T-cell (primary cell): ENCODE results near the gene PTGER1. TPM values are rescaled to one million over a fixed set of nuclear protein-coding genes. Genes with fewer than 3 reads are reported as not detected.

Source experiments
- ATAC-seq, 4 experiments: fragments of 200-7000 bp in 3 of 4; fragments of 150-1000 bp in 1 of 4; cut with Tn5 transposase; replicated peaks in 1 of 4; 1 replicate in 3 of 4; 2 replicates in 1 of 4; pipeline ENCODE4 v1.10.0; 2021; ENCODE audit warnings: moderate library complexity in 3 of 4, mild to moderate bottlenecking in 2 of 4, moderate number of reproducible peaks in 1 of 4
- CTCF ChIA-PET, 2 donors: fragments of 300-600 bp; sonication (Branson Sonifier 250); formaldehyde crosslinking; loops; one replicate each; lab custom pipeline; 2022; ENCODE audit warnings: antibody characterized with exemption in 2 of 2; lab: Charles Lee
- POLR2A ChIA-PET, 2 donors: fragments of 300-600 bp; sonication (Branson Sonifier 250); formaldehyde crosslinking; loops; one replicate each; lab custom pipeline; 2022; ENCODE audit warnings: antibody characterized with exemption in 2 of 2; lab: Charles Lee
- DNase-seq, 35 experiments: peaks; one replicate each; pipeline versions ENCODE4 v3.0.0 to v3.0.0-alpha.2; 2013 to 2023
- H3K27ac ChIP-seq: one replicate; pipeline ENCODE4 v1.5.1; 2013; ENCODE audit warnings: low read length
- H3K27me3 ChIP-seq, 2 experiments: replicated peaks in 1 of 2; 1 replicate in 1 of 2; 2 replicates in 1 of 2; pipeline versions ENCODE4 v1.6.1 to v1.7.0; 2013; ENCODE audit warnings: low read length in 1 of 2, mixed read lengths in 1 of 2; ENCODE audit not compliant: control insufficient read depth in 2 of 2, insufficient read depth in 2 of 2; ENCODE audit errors: extremely low read depth in 1 of 2
- H3K36me3 ChIP-seq, 2 donors: 1 replicate in 1 of 2; 2 replicates in 1 of 2; pipeline versions ENCODE4 v1.6.1 to v1.7.0; 2013; ENCODE audit warnings: low read length in 1 of 2; ENCODE audit not compliant: control insufficient read depth in 2 of 2, insufficient read depth in 1 of 2; ENCODE audit errors: extremely low read depth in 1 of 2
- H3K4me1 ChIP-seq, 2 experiments: 1 replicate in 1 of 2; 2 replicates in 1 of 2; pipeline versions ENCODE4 v1.6.1 to v1.7.0; 2013; ENCODE audit warnings: low read length in 2 of 2, mixed read lengths in 1 of 2; ENCODE audit not compliant: insufficient read depth in 2 of 2, control insufficient read depth in 1 of 2; ENCODE audit errors: extremely low read depth in 1 of 2
- H3K4me3 ChIP-seq, 2 donors: 1 replicate in 1 of 2; 2 replicates in 1 of 2; pipeline versions ENCODE4 v1.5.1 to v1.7.0; 2013; ENCODE audit warnings: mild to moderate bottlenecking in 2 of 2, low read length in 1 of 2, moderate library complexity in 1 of 2; ENCODE audit not compliant: control insufficient read depth in 1 of 2; ENCODE audit errors: extremely low read depth in 1 of 2
- H3K9me3 ChIP-seq: 2 replicates; pipeline ENCODE4 v1.7.0; 2013
- H3K27ac Mint-ChIP-seq, 2 donors: one replicate each; pipeline ENCODE4 v1.8.0; 2020 to 2021; ENCODE audit warnings: mild to moderate bottlenecking in 2 of 2, mixed read lengths in 2 of 2
- H3K27me3 Mint-ChIP-seq, 2 donors: one replicate each; pipeline ENCODE4 v1.8.0; 2021 to 2022; ENCODE audit warnings: mixed read lengths in 2 of 2
- H3K36me3 Mint-ChIP-seq: one replicate; pipeline ENCODE4 v1.8.0; 2021; ENCODE audit warnings: mixed read lengths
- H3K4me1 Mint-ChIP-seq, 3 donors: one replicate each; pipeline ENCODE4 v1.8.0; 2020 to 2022; ENCODE audit warnings: mixed read lengths in 3 of 3, mild to moderate bottlenecking in 1 of 3
- H3K4me3 Mint-ChIP-seq, 3 donors: one replicate each; pipeline ENCODE4 v1.8.0; 2020 to 2022; ENCODE audit warnings: mild to moderate bottlenecking in 3 of 3, mixed read lengths in 3 of 3, moderate library complexity in 3 of 3
- H3K9me3 Mint-ChIP-seq, 3 donors: one replicate each; pipeline ENCODE4 v1.8.0; 2020 to 2022; ENCODE audit warnings: mixed read lengths in 3 of 3
- WGBS: methylation state at CpG from one replicate; pipeline ENCODE4 v1.1.5; 2013; ENCODE audit warnings: missing lambda C conversion rate; ENCODE audit not compliant: insufficient coverage; 5-methylcytosine and 5-hydroxymethylcytosine counted together
- total RNA-seq, 35 experiments: library from RNA in 6 of 35; stranded (reverse) in 6 of 35; fragments of 120-200 nt in 1 of 35; gene quantifications; one replicate each; pipeline versions ENCODE4 v1.2.1 to v1.2.4 and lab custom pipeline; 2013 to 2026

PTGER1 gene
- total RNA-seq, 5 donors from 2014 or later (not counting 1 experiment from before 2014, with no cell fraction given), result 0.23 to 0.25 TPM; not detected in 3

DNA sequence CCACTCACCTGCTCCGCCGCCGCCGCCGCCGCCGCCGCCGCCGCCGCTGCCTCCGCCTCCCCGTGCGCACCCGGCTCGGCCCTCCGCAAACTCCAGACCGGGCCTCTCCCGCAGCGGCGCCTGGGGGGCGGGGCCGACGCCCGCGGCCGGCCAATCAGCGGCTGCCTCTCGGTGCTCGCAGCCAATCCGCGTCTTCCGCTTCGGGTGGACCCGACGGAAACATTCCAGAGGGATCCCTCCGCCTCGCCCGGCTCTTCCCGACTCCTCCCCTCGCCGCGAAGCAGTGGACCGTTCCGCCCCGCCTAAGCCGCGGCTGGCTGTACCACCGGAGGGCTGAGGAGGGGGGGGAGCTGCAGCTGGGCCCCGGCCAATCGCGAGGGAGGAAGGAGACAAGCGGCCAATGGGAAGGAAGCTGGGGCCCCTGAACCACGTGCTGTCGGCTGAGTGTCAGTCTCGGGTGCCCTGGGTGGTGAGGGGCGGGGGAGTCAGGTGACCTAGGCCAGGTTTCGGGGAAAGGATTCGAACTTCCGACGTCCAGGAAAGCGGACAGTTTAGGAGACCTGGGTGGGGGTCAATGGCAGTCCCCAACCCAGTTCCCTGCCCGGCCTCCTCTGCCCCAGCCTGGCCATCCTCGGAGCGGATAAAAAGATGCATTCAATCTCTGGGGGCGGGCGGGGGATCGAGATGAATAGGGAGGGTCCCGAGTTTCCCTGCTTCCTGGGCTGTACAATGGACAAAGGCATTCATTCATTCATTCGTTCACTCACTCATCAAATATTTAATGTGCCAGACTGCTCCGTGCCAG lies 21.1 kb upstream of the PTGER1 start, which contains the start of gene GIPC1:
TSS of gene GIPC1 (minus strand) at position 99 of the 805 bp plus-strand sequence. CDS start 13,151 bp downstream, outside the sequence.
- Mint-ChIP-seq H3K4me3 (peak within 1 kb of the TSS; percentile 81 to 88 (median 81)), H3K4me1 (peaks cover 21 to 30% (median 23%) of the 10 kb centered on the region in 3 donors), H3K27me3 (no peaks in the 10 kb centered on the region), H3K9me3 (no peaks in the 10 kb centered on the region), H3K27ac (peak within 1 kb of the TSS; percentile 89 to 90), H3K36me3 (peaks cover 10% of the 10 kb centered on the region)
- Histone ChIP-seq H3K4me3 (peak within 1 kb of the TSS; percentile 42 to 87), H3K27me3 (peaks cover 0 to 4% of the 10 kb centered on the region in 2 experiments), H3K9me3 (no peaks in the 10 kb centered on the region), H3K4me1 (peaks cover 0 to 20% of the 10 kb centered on the region in 2 experiments), H3K27ac (peak within 1 kb of the TSS; percentile 73), H3K36me3 (peaks cover 0 to 4% of the 10 kb centered on the region in 2 donors)
- WGBS, result 2% methylated on average over 57 of the region's 71 CpGs
- ChIA-PET CTCF (interaction anchor here in 1 of 2 donors (0.6 to 1.7 kb wide), 8 partner anchors 9 to 360 kb away, joined by 3 to 8 read pairs (median 4); partner anchors contain the start of gene ASF1B), POLR2A (interaction anchor here in 1 of 2 donors (0.5 to 2.2 kb wide), 4 partner anchors 10 to 134 kb away, joined by 3 to 11 read pairs (median 3); partner anchors contain the start of gene DNAJB1)
- DNase-seq, result peak; percentile 56 to 88 (median 73)
- ATAC-seq, result peak; percentile 88 to 90 (median 89)

DNA sequence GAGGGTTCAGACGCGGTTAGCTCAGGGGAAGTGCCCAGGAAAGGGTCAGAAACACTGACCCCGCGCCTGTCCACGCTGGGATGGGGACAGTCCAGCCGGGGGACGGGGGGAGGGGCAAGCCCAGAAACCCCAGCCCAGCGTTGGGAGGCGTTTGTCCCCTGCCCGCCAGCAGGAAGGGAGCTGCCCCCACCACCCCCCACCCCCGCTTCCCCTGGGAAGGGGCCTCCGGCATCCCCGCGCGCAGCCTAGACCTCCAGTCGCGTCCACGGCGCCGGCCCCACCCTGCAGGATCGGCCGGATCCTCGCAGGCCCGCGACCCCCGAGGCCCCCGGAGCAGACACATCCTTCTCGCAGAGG lies 20.5 kb upstream of the PTGER1 start:
- Mint-ChIP-seq H3K4me1 (peaks cover 21 to 30% (median 23%) of the 10 kb centered on the region in 3 donors), H3K4me3 (peak overlapping the region; percentile 81 to 88 (median 81)), H3K36me3 (peaks cover 10% of the 10 kb centered on the region), H3K9me3 (no peaks in the 10 kb centered on the region), H3K27ac (peak overlapping the region; percentile 89 to 90), H3K27me3 (no peaks in the 10 kb centered on the region)
- under 1% methylated on average over 19 of the region's 28 CpGs for WGBS
- Histone ChIP-seq H3K4me1 (peaks cover 0 to 20% of the 10 kb centered on the region in 2 experiments), H3K4me3 (peak overlapping the region; percentile 42 to 66), H3K27me3 (peaks cover 0 to 4% of the 10 kb centered on the region in 2 experiments), H3K27ac (peak overlapping the region; percentile 60), H3K36me3 (peaks cover 0 to 4% of the 10 kb centered on the region in 2 donors), H3K9me3 (no peaks in the 10 kb centered on the region)
- DNase-seq (no peak), ATAC-seq (no peak)
- ChIA-PET POLR2A (interaction anchor here in 1 of 2 donors (0.7 to 2.2 kb wide), 4 partner anchors 11 to 23 kb away, joined by 3 to 11 read pairs (median 3); partner anchors contain the start of gene DNAJB1), CTCF (interaction anchor here (0.5 to 1.6 kb wide), 3 partner anchors 10 to 250 kb away, joined by 4 to 8 read pairs (median 4); no protein-coding TSS in a partner anchor)

DNA sequence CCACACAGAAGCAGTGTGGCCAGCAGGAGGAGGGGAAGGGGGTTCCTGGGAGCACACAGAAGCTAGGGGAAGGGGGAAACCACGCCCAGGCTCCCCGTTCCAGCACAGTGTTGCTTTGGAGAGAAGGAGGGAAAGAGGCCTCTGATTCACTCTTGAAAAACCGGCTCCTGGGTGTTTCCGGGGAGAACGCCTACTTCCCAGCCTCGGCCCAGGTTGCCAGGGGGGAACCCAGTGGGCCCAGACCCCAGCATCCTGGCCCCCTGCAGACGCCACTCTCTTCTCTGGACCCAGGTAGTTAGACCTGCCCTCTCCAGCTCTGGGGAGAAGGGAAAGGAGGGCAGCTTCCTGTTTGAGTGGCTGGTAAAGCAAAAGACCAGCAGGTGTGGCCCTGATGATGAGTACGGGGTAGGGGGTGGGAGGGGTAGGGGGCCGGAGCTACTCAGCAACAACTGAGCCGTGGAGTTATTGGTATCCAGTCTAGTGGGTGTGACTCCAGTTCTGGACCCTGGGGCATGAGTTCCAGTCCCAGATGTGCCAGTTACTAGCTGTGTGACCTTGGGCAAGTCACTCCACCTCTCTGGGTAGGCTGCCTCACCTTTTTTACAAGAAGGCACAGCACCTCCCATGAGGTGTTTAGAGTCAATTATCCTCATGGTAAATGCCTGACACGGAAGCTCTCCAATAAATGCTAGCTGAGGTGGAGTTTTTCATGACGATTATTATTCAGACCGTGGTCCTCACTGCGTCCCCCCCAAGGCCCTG lies 19.9 kb upstream of the PTGER1 start:
- peaks cover 10% of the 10 kb centered on the region for H3K36me3 Mint-ChIP-seq
- no peaks in the 10 kb centered on the region for H3K27me3 Mint-ChIP-seq
- CTCF ChIA-PET, result interaction anchor here (0.5 to 1.6 kb wide), 3 partner anchors 10 to 250 kb away, joined by 4 to 8 read pairs (median 4); no protein-coding TSS in a partner anchor
- DNase-seq, result peak in 1 of 35 experiments; percentile 39
- peak in 2 of 4 experiments; percentile 13 to 15 for ATAC-seq
- peak overlapping the region; percentile 42 to 66 for H3K4me3 ChIP-seq
- peaks cover 0 to 4% of the 10 kb centered on the region in 2 experiments for H3K27me3 ChIP-seq
- H3K27ac Mint-ChIP-seq, result peak overlapping the region; percentile 89 to 90
- peak overlapping the region; percentile 81 to 88 (median 81) for H3K4me3 Mint-ChIP-seq
- H3K4me1 ChIP-seq, result peaks cover 0 to 20% of the 10 kb centered on the region in 2 experiments
- H3K36me3 ChIP-seq, result peaks cover 0 to 4% of the 10 kb centered on the region in 2 donors
- no peaks in the 10 kb centered on the region for H3K9me3 Mint-ChIP-seq
- peaks cover 21 to 30% (median 23%) of the 10 kb centered on the region in 3 donors for H3K4me1 Mint-ChIP-seq
- 38% methylated on average over 10 of the region's 14 CpGs for WGBS
- H3K27ac ChIP-seq, result peak overlapping the region; percentile 60
- POLR2A ChIA-PET, result interaction anchor here (0.6 to 2.2 kb wide), 5 partner anchors 12 to 37 kb away, joined by 3 to 11 read pairs (median 3); partner anchors contain the start of gene DNAJB1 (in 1 of the 2)
- H3K9me3 ChIP-seq, result no peaks in the 10 kb centered on the region

DNA sequence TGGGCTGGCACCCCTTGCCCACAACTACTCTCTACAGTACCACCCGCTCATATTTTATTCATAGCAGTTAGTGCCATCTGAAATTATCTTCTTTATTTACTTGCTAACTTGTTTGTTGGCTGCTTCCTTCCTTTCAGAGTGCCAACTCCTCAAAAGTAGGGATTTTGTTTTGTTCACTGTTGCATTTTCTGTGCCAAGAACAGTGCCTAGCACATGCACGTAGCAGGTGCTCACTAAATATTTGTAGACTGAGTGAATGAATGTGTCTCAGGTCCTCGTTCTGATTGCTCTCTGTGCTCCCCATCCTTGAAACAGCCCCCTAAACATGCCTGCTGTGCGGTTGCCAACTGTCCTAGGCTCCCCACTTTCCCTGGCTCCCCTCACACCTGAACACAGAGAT lies 19.3 kb upstream of the PTGER1 start:
- Mint-ChIP-seq H3K4me3 (peak overlapping the region; percentile 81 to 88 (median 81)), H3K36me3 (peaks cover 15% of the 10 kb centered on the region), H3K27ac (peak overlapping the region; percentile 89 to 90), H3K4me1 (peaks cover 21 to 30% (median 23%) of the 10 kb centered on the region in 3 donors), H3K27me3 (no peaks in the 10 kb centered on the region), H3K9me3 (no peaks in the 10 kb centered on the region)
- WGBS, result 100% methylated on average over 1 of the region's 4 CpGs
- ChIA-PET CTCF (interaction anchor here in 1 of 2 donors (1.6 kb wide), 1 partner anchor 15 kb away, joined by 4 read pairs; no protein-coding TSS in a partner anchor), POLR2A (interaction anchor here in 1 of 2 donors (2.2 kb wide), 1 partner anchor 12 kb away, joined by 11 read pairs; no protein-coding TSS in a partner anchor)
- Histone ChIP-seq H3K4me1 (peaks cover 0 to 20% of the 10 kb centered on the region in 2 experiments), H3K36me3 (peaks cover 0 to 4% of the 10 kb centered on the region in 2 donors), H3K27ac (peak overlapping the region; percentile 44), H3K4me3 (no peak overlapping the region), H3K9me3 (no peaks in the 10 kb centered on the region), H3K27me3 (peaks cover 0 to 4% of the 10 kb centered on the region in 2 experiments)
- DNase-seq (no peak), ATAC-seq (no peak)

DNA sequence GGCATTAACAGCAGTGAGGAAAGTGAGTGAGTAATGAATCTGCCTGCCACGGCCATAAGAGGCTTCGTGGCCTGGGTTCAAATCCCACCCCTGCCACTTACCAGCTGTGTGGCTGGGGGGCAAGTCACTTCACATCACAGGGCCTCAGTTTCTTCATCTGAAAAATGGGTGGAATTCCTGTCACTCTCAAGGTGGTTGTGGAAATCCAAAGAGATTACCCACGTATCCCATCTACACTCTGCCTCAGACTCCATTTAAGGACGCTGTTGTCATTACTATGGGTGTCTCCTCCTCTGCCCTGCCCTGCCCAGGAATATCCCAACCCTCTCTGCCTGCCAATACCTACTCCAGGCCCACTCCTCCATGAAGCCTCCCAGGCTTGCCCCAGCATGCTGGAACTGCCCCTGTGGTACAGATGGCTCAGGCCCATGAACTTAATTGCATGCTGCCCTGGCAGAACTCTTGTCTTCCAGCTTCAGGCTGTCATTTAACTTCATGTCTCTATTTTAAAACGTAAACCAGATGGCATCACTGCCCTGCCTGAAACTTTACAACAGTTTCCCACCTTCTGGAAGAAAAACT lies 17.7 kb upstream of the PTGER1 start:
- POLR2A ChIA-PET, result no interaction called here
- H3K36me3 ChIP-seq, result peaks cover 8 to 10% of the 10 kb centered on the region in 2 donors
- H3K4me3 Mint-ChIP-seq, result no peak overlapping the region

More for the DNA sequence above, 17.7 kb upstream of the PTGER1 start:
- peaks cover 21 to 30% (median 23%) of the 10 kb centered on the region in 3 donors for H3K4me1 Mint-ChIP-seq
- H3K4me3 ChIP-seq, result no peak overlapping the region
- H3K9me3 Mint-ChIP-seq, result no peaks in the 10 kb centered on the region
- CTCF ChIA-PET, result interaction anchor here (0.5 to 0.8 kb wide), 2 partner anchors 14 to 49 kb away, joined by 3 read pairs; no protein-coding TSS in a partner anchor
- no peaks in the 10 kb centered on the region for H3K27me3 Mint-ChIP-seq
- ATAC-seq (no peak), DNase-seq (no peak)
- peaks cover 21% of the 10 kb centered on the region for H3K36me3 Mint-ChIP-seq
- WGBS, result 89% methylated on average over 2 of the region's 5 CpGs
- peak overlapping the region; percentile 74 to 80 for H3K27ac Mint-ChIP-seq
- peaks cover 0 to 20% of the 10 kb centered on the region in 2 experiments for H3K4me1 ChIP-seq
- peaks cover 0 to 4% of the 10 kb centered on the region in 2 experiments for H3K27me3 ChIP-seq
- H3K9me3 ChIP-seq, result no peaks in the 10 kb centered on the region
- H3K27ac ChIP-seq, result no peak overlapping the region
